BE2C (cell line): Measurements from ENCODE around the gene SPTAN1.

Source experiments
- DNase-seq: peaks from one replicate; pipeline ENCODE4 v3.0.0-alpha.2; 2020
- H3K27me3 ChIP-seq: fragments of 250-450 bp; sonication (Bioruptor Pico); 2 replicates; pipeline ENCODE4 v1.5.1; 2020; ENCODE audit warnings: mild to moderate bottlenecking
- H3K36me3 ChIP-seq: fragments of 250-450 bp; sonication (Bioruptor Pico); 2 replicates; pipeline ENCODE4 v1.5.1; 2020; ENCODE audit warnings: mild to moderate bottlenecking
- H3K4me1 ChIP-seq: fragments of 250-450 bp; sonication (Bioruptor Pico); 2 replicates; pipeline ENCODE4 v1.5.1; 2020
- H3K4me3 ChIP-seq: 2 replicates; pipeline ENCODE4 v1.5.1; 2011; ENCODE audit warnings: low read depth, low read length
- H3K9me3 ChIP-seq: fragments of 250-450 bp; sonication (Bioruptor Pico); 2 replicates; pipeline ENCODE4 v1.5.1; 2020
- TF ChIP-seq, protein P1 (sequence below): IDR thresholded peaks from 2 replicates; pipeline ENCODE4 v1.5.1; 2012; ENCODE audit warnings: mild to moderate bottlenecking, low read depth, low read length

The SPTAN1 gene

GRCh38 chr9:128619127-128619526 is 66.7 kb downstream of the SPTAN1 start:
- TF ChIP-seq, protein P1, sequence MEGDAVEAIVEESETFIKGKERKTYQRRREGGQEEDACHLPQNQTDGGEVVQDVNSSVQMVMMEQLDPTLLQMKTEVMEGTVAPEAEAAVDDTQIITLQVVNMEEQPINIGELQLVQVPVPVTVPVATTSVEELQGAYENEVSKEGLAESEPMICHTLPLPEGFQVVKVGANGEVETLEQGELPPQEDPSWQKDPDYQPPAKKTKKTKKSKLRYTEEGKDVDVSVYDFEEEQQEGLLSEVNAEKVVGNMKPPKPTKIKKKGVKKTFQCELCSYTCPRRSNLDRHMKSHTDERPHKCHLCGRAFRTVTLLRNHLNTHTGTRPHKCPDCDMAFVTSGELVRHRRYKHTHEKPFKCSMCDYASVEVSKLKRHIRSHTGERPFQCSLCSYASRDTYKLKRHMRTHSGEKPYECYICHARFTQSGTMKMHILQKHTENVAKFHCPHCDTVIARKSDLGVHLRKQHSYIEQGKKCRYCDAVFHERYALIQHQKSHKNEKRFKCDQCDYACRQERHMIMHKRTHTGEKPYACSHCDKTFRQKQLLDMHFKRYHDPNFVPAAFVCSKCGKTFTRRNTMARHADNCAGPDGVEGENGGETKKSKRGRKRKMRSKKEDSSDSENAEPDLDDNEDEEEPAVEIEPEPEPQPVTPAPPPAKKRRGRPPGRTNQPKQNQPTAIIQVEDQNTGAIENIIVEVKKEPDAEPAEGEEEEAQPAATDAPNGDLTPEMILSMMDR: no peak

GRCh38 chr9:128619779-128620178 is 67.4 kb downstream of the SPTAN1 start:
- no peak for DNase-seq
- TF ChIP-seq, protein P1: no peak
- peaks cover 77% of the 10 kb centered on the region for H3K36me3 ChIP-seq
- no peaks in the 10 kb centered on the region for H3K27me3 ChIP-seq
- H3K4me3 ChIP-seq: no peak overlapping the region
- H3K9me3 ChIP-seq: no peaks in the 10 kb centered on the region
- no peaks in the 10 kb centered on the region for H3K4me1 ChIP-seq

More at GRCh38 chr9:128619127-128619526, 66.7 kb downstream of the SPTAN1 start:
- Histone ChIP-seq H3K27me3 (no peaks in the 10 kb centered on the region), H3K4me1 (no peaks in the 10 kb centered on the region), H3K9me3 (no peaks in the 10 kb centered on the region), H3K4me3 (no peak overlapping the region), H3K36me3 (peaks cover 75% of the 10 kb centered on the region)
- no peak for DNase-seq

- H3K4me1 ChIP-seq: no peaks in the 10 kb centered on the region
- H3K9me3 ChIP-seq: no peaks in the 10 kb centered on the region
- DNase-seq: no peak
- H3K4me3 ChIP-seq: no peak overlapping the region
- H3K36me3 ChIP-seq: peaks cover 76% of the 10 kb centered on the region
- TF ChIP-seq, protein P1: no peak
- no peaks in the 10 kb centered on the region for H3K27me3 ChIP-seq
Observed at GRCh38 chr9:128621730-128622455, 69.5 kb downstream of the SPTAN1 start.

GRCh38 chr9:128624566-128624965 is 72.2 kb downstream of the SPTAN1 start:
- H3K9me3 ChIP-seq: no peaks in the 10 kb centered on the region
- no peak for DNase-seq
- TF ChIP-seq, protein P1: no peak
- H3K4me3 ChIP-seq: no peak overlapping the region
- peaks cover 66% of the 10 kb centered on the region for H3K36me3 ChIP-seq
- no peaks in the 10 kb centered on the region for H3K27me3 ChIP-seq
- no peaks in the 10 kb centered on the region for H3K4me1 ChIP-seq

DNA sequence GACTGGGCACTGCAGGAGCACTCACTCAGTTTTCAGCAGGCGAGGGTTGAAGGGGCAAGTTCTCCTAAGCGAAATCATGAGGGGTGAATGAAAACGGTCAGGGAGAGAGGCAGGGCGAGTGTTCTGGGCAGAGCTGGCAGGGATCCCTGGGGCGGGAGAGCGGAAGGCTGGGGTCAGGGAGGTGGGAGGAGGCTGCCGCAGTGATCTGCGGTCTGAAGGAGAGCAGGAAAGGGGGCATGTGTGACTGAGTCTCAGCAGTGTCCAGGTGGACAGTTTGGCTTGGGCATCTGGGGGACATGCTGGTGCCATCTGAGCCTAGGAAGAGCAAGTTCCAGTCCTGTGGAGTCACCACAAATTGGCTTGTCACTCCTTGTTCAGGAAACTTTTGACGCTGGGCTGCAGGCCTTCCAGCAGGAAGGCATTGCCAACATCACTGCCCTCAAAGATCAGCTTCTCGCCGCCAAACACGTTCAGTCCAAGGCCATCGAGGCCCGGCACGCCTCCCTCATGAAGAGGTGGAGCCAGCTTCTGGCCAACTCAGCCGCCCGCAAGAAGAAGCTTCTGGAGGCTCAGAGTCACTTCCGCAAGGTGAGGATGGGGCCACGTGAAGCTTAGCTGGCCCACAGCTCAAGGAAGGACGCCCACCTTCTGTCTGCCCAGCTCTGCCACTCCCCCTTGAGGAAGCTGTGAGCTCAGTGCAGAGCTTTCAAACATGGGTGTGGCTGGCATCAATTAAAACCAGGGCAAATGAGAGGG is 73.2 kb downstream of the SPTAN1 start:
- no peak for DNase-seq
- Histone ChIP-seq H3K9me3 (no peaks in the 10 kb centered on the region), H3K4me1 (no peaks in the 10 kb centered on the region), H3K4me3 (no peak overlapping the region), H3K36me3 (peaks cover 65% of the 10 kb centered on the region), H3K27me3 (no peaks in the 10 kb centered on the region)
- TF ChIP-seq, protein P1: no peak

- DNase-seq: no peak
- Histone ChIP-seq H3K4me3 (no peak overlapping the region), H3K36me3 (peaks cover 65% of the 10 kb centered on the region), H3K27me3 (no peaks in the 10 kb centered on the region), H3K9me3 (no peaks in the 10 kb centered on the region), H3K4me1 (no peaks in the 10 kb centered on the region)
- TF ChIP-seq, protein P1: no peak
Observed at GRCh38 chr9:128626181-128626580, 73.8 kb downstream of the SPTAN1 start.
